ENCODE data around the gene MET.

DNA sequence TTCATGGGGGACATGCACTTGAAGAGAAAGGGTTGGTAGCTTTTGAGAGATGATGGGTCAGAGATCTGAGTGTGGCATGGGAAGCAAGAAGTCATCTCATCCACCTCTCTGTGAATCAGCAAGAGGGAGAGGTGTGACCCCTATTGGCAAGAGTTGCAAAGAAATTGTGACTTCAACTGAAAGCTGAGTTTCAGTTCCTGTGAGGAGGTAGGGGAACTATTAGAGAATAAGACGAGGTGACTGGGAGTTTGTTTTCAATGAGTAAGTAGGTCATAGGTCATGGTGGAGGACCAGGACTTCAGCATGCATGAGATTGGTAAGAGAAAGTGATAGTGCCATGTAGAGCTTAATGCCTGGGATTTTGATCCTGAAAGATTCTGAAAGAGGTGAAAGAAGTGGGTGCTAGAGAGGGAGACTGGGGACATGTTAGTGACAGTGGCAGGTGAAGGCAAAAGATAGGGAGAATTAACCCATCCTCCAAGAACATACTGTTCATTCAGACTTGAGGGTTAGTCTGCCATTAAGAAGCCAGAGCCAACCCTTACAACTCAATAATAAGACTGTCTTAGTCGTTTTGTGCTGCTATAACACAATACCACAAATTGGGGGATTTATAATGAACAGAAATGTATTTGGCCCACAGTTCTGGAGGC is 114.9 kb downstream of the MET start:
- TF ChIP-seq POLR2A (IDR thresholded peaks at IDR 0.05; ENCODE audit: low read length) (no peak), GATA1 (IDR thresholded peaks at IDR 0.05; ENCODE audit: low read depth, low read length) (no peak)

Measured in erythroblast (primary cell).